ENCODE data around the gene PARP9. TPM values are rescaled to one million over a fixed set of nuclear protein-coding genes. Genes with fewer than 3 reads are reported as not detected.

The PARP9 gene
- total RNA-seq, 4 donors from 2014 or later, result 21.0 to 28.6 (median 24.0) TPM

- WGBS, 2 donors (ENCODE audit: low coverage in 1 of 2), result 76 to 84% methylated on average over 3 of the region's 3 CpGs
- peaks cover 0 to 11% (median 0%) of the 10 kb centered on the region in 3 donors for H3K4me1 ChIP-seq
- ATAC-seq, result no peak
- TF ChIP-seq POLR2A (IDR thresholded peaks at IDR 0.05) (no peak), EP300 (IDR thresholded peaks at IDR 0.05) (no peak), POLR2AphosphoS5 (IDR thresholded peaks at IDR 0.05) (no peak), CTCF (IDR thresholded peaks at IDR 0.05) (no peak)
- H3K4me3 ChIP-seq, result no peak overlapping the region
- peaks cover 0 to 37% of the 10 kb centered on the region in 2 donors for H3K36me3 ChIP-seq
- H3K27ac ChIP-seq, result no peak overlapping the region
- H3K9me3 ChIP-seq, result no peaks in the 10 kb centered on the region
- no peaks in the 10 kb centered on the region for H3K27me3 ChIP-seq
Observed at GRCh38 chr3:122493296-122493695, 70.8 kb downstream of the PARP9 start.

- no peak for TF ChIP-seq CTCF (IDR thresholded peaks at IDR 0.05)
- TF ChIP-seq EP300 (IDR thresholded peaks at IDR 0.05), result no peak
- TF ChIP-seq POLR2AphosphoS5 (IDR thresholded peaks at IDR 0.05), result no peak
- TF ChIP-seq POLR2A (IDR thresholded peaks at IDR 0.05), result no peak
- 60 to 65% methylated on average over 6 to 7 of the region's 7 CpGs for WGBS, 2 donors (ENCODE audit: low coverage in 1 of 2)
Observed at GRCh38 chr3:122488262-122488973, 75.7 kb downstream of the PARP9 start.

GRCh38 chr3:122484985-122485384 lies 79.1 kb downstream of the PARP9 start:
- Histone ChIP-seq H3K36me3 (peaks cover 0 to 4% of the 10 kb centered on the region in 2 donors), H3K4me3 (no peak overlapping the region), H3K4me1 (peaks cover 0 to 10% (median 3%) of the 10 kb centered on the region in 3 donors), H3K27me3 (no peaks in the 10 kb centered on the region), H3K9me3 (no peaks in the 10 kb centered on the region), H3K27ac (no peak overlapping the region)
- TF ChIP-seq CTCF (IDR thresholded peaks at IDR 0.05) (no peak), POLR2AphosphoS5 (IDR thresholded peaks at IDR 0.05) (no peak), EP300 (IDR thresholded peaks at IDR 0.05) (no peak), POLR2A (IDR thresholded peaks at IDR 0.05) (no peak)
- 68 to 72% methylated on average over 4 to 5 of the region's 5 CpGs for WGBS, 2 donors (ENCODE audit: low coverage in 1 of 2)
- no peak for ATAC-seq

More at GRCh38 chr3:122488262-122488973, 75.7 kb downstream of the PARP9 start:
- no peak overlapping the region for H3K27ac ChIP-seq
- ATAC-seq, result no peak
- peaks cover 0 to 2% (median 0%) of the 10 kb centered on the region in 3 donors for H3K4me1 ChIP-seq
- H3K27me3 ChIP-seq, result no peaks in the 10 kb centered on the region
- no peak overlapping the region for H3K4me3 ChIP-seq
- peaks cover 0 to 13% of the 10 kb centered on the region in 2 donors for H3K36me3 ChIP-seq
- H3K9me3 ChIP-seq, result no peaks in the 10 kb centered on the region

GRCh38 chr3:122481390-122481789 lies 82.7 kb downstream of the PARP9 start:
- TF ChIP-seq CTCF (IDR thresholded peaks at IDR 0.05) (no peak), POLR2AphosphoS5 (IDR thresholded peaks at IDR 0.05) (no peak), POLR2A (IDR thresholded peaks at IDR 0.05) (no peak), EP300 (IDR thresholded peaks at IDR 0.05) (no peak)
- 92 to 93% methylated on average over 3 of the region's 3 CpGs for WGBS, 2 donors (ENCODE audit: low coverage in 1 of 2)

More at GRCh38 chr3:122481390-122481789, 82.7 kb downstream of the PARP9 start:
- Histone ChIP-seq H3K27me3 (no peaks in the 10 kb centered on the region), H3K4me1 (peaks cover 0 to 11% (median 3%) of the 10 kb centered on the region in 3 donors), H3K9me3 (no peaks in the 10 kb centered on the region), H3K27ac (no peak overlapping the region), H3K36me3 (no peaks in the 10 kb centered on the region), H3K4me3 (no peak overlapping the region)
- no peak for ATAC-seq

Small RNAs within 50 kb of the gene (small RNA-seq; reads per million reads assigned to genes)
- gene AC096861.1, result 0 reads per million in 4 donors

Other genes starting within 250 kb of the PARP9 start
- gene CSTA, start 239.1 kb downstream of the PARP9 start, total RNA-seq, result 10 to 100 TPM in 1 of 4 donors, 1 to 10 TPM in 2, under 1 TPM in 1; 0.69 to 95.6 (median 5.3) TPM
- 10 to 100 TPM in 3 of 4 donors, 1 to 10 TPM in 1; 8.2 to 23.8 (median 16.1) TPM for gene MIX23, start 181.1 kb downstream of the PARP9 start, total RNA-seq
- gene FAM162A, start 180.1 kb downstream of the PARP9 start, total RNA-seq, result 10 to 100 TPM; 32.7 to 46.5 (median 43.7) TPM
- gene WDR5B, start 148.2 kb downstream of the PARP9 start, total RNA-seq, result 1 to 10 TPM; 3.7 to 7.5 (median 4.1) TPM
- gene KPNA1, start 49.4 kb downstream of the PARP9 start, total RNA-seq, result 10 to 100 TPM; 39.8 to 61.3 (median 41.3) TPM
- gene DTX3L, start within 50 bp of the PARP9 start, total RNA-seq, result 10 to 100 TPM; 23.7 to 24.6 (median 24.2) TPM
- gene PARP15, start 13.3 kb upstream of the PARP9 start, total RNA-seq, result 1 to 10 TPM in 2 of 4 donors, under 1 TPM in 1, not detected in 1; 0.42 to 2.7 (median 1.1) TPM
- gene PARP14, start 116.5 kb upstream of the PARP9 start, total RNA-seq, result 10 to 100 TPM; 25.0 to 59.0 (median 35.0) TPM
- gene HSPBAP1, start 229.5 kb upstream of the PARP9 start, total RNA-seq, result 10 to 100 TPM in 2 of 4 donors, 1 to 10 TPM in 2; 7.0 to 18.5 (median 9.6) TPM
- 10 to 100 TPM; 20.4 to 33.9 (median 28.7) TPM for gene SLC49A4, start 230.8 kb upstream of the PARP9 start, total RNA-seq

Data from gastroesophageal sphincter (tissue), 4 donors.